NCI-H226 (cell line): ENCODE measurements around the gene CLDND1.

Source experiments
- DNase-seq: peaks from one replicate; pipeline ENCODE4 v3.0.0-alpha.2; 2015

CLDND1 gene

DNA sequence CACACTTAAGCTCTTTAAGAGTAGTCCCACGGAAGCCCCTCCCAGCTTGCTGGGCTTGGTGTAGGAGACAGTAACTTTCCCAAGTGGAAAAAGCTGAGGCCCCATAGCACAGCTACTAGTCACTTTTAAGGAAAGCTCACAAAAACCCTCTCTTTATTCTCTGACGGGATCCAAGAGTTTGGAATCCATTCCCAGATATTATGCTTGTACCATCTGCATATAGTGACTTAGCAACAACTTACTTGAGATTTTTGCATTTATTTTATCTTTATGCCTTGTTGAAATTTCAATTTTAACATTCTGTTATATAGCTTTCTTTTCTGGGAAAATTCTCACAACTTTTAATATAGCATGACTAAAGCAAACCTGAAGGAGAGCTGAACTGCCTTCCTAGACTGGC is 28.5 kb upstream of the CLDND1 start:
- no peak for DNase-seq

DNA sequence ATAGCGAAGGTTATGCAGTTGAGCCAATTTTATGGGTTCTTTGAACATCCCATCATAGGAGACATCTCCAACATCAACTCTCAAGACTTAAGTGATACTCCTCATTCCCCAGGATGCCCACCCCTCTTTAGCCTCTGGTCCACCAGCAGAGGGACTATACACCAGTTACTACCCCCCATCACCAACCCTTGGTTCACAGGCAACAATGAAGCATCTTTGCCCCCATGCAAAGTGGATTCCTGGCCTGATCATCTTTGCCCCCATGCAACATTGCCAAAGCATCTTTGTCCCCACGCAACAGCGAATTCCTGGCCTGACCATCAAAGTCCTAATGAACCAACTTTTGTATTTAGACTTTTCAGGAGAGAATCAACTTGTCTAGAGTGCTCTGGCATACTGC is 28.1 kb upstream of the CLDND1 start:
- DNase-seq = no peak

DNA sequence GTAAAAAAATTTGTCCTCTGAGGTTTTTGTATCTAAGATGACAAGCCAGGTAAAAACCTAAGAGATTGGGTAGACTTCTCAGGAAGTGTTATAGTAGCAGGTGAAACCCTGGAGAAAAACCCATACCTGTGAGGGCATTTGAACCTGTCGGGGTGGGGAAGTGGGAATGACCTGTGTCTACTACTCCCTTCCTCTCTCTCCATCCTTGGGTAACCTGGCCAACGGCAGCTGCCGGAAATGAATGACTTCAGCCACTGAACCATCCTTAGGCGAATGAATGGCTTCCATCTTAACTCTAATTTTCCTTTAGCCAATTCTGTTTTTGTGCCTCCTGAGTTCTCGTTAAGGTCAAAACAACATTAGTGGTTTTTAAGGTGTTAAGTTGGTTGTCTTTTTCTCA is 25.8 kb upstream of the CLDND1 start:
- DNase-seq = no peak

DNA sequence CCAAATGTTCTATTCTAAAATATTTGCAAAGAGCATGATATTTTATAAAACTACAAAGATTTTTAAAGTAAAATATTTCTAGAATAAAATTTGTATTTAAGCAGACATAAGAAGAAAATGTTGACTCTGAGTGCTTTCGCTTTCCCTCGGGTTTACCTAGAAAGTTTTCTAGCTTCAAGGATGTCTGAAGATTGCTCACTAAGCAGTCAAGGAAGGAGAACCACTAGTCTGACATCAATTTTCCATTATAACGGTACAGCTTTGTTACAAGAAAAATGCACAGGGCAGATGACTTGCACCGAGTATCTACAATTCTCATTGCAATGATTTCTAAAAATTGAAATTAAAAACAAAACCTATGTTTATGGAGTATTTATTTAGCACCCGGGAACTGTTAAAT is 23.2 kb upstream of the CLDND1 start:
- no peak for DNase-seq

DNA sequence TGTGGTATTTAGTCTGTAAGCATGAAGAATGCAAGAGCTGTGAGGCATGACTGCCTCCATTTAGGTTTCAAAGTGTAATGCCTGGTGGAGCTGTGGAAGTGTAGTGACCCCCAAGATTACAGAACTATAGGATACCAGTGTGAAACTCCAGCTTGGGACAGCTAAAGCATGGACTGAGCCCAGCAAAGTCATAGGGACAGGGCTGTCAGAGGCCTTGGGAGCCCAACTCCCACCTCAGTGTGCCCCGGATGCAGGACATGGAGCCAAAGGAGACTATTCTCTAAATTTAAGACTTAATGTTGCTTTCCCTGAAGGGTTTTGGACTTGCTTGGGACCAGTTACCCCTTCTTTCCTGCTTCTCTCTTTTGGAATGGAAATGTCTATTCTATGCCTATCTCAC is 19.9 kb upstream of the CLDND1 start:
- DNase-seq = no peak

DNA sequence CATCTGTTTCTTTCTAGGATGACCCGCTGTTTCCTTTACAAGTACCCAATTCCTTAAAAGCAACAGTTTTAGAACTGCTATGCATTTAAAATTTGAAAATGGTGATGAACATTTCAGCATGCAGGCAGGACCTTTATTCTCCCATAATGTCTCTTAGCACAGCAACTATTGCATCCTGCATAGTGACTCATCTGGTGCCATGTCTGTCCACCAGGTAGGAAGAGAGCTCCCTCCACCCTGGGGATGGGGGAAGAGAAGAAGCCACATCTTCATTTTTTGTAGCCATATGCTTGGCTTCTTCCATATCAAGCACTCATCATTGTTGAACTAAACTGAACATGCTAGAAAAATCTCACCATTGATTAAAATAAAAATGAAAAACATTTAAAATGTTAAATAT is 19.0 kb upstream of the CLDND1 start:
- DNase-seq = no peak

DNA sequence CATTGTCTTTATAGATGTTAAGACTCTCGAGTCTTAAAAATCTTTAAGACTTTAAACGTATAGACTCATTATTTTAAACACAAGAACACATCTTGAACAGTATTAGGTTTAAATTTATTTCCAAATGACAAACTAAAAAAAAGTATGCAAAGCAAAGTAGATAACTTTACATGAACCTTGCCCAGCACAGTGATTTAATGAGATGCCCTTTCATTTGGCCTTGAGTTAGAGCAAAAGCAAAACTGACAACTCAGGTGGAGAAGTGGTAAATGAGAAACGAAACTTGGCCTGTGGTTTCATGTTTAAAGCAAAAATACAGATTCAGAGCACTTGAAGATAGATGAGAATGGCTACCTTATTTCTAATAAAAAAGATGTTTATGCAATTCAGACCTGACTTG is 17.6 kb upstream of the CLDND1 start:
- DNase-seq = no peak

DNA sequence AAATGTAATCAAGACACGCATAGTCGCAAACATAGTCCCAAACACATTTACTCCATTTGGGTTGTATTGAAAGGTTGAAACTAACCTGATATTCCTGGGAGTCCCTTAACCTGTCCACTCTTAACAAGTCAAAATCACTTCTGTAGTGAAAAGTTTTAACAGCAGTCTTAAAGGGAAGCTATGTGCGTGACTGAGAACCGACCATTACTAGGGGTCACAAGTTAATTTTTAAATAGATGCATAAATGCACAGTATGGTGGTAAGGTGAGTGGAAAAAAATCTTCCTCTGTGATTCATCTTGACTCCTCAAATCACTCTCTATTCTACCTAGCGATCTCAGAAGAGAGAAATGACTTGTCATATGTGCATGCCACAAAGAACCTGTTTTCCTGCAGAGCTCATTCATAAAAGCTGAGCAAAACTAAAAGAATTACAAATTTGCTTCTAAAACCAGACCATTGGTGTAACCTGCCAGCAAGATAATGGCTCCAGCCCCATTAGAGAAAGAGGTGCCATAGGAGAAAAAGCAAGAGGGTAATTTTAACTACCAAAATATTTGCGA is 13.8 kb upstream of the CLDND1 start:
- DNase-seq = no peak

DNA sequence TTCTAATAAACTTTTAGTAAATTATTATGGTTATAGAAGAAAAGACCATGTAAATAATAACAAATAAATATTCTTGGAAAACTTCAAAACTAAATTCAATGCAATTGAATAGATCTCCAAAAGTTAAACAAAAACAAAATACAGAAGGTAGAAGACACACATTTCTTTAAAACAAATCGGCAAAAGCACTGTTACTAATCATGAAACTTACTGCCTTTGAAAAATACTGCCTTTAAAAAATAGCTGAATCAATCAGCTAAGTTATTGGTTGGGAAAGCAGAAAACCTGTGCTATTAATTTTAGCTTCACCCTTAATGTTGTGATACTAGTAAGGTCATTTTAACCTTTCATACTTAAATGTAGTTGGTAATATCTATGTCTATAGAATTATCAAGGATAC is 12.0 kb upstream of the CLDND1 start:
- DNase-seq = no peak

DNA sequence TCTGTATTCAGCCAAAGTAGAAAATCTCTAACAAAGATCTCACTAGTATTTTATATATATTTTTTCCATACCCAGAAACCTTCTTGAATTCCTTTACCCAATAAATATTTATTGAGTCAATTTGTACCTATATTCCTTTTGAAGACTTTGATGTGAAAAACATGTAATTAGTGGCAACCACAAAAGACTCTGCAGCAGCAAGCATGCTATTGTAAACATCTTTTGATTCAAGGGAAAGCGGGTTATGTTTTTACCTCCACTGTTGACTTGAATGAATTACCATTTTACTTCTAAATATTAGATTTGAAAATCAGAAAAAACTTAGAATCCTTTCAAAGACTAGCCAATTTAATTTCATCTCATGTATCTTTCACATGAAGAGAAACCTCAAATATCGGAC is 11.5 kb upstream of the CLDND1 start:
- DNase-seq = no peak

DNA sequence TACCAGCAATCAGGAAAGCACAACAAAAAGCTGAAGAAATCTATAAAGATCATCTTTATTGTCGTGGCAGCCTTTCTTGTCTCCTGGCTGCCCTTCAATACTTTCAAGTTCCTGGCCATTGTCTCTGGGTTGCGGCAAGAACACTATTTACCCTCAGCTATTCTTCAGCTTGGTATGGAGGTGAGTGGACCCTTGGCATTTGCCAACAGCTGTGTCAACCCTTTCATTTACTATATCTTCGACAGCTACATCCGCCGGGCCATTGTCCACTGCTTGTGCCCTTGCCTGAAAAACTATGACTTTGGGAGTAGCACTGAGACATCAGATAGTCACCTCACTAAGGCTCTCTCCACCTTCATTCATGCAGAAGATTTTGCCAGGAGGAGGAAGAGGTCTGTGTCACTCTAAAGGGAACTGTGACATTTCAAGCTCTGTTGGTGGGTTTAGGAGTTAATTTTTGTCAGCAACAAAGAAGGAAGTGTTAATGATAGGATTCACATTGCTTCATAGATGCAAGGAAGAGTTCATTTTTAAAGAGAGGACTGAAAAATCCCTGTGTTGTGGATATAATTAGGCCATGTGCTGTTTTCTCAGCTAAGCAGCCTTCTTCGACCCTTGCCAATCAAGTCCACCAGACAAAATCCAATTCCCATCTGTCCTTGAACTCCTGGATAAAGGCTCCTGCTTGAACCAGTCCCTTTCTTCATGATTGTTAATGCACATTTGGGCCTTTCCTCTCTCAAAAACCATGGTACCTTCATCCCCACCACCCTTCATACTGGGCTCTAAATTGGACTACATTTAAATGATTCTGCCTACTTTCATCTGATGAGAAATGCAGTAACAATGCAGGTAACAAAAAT is 10.2 kb upstream of the CLDND1 start:
- DNase-seq = no peak

DNA sequence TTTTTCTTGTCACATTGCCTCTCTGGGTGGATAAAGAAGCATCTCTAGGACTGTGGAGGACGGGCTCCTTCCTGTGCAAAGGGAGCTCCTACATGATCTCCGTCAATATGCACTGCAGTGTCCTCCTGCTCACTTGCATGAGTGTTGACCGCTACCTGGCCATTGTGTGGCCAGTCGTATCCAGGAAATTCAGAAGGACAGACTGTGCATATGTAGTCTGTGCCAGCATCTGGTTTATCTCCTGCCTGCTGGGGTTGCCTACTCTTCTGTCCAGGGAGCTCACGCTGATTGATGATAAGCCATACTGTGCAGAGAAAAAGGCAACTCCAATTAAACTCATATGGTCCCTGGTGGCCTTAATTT is 9.6 kb upstream of the CLDND1 start:
- DNase-seq = no peak

DNA sequence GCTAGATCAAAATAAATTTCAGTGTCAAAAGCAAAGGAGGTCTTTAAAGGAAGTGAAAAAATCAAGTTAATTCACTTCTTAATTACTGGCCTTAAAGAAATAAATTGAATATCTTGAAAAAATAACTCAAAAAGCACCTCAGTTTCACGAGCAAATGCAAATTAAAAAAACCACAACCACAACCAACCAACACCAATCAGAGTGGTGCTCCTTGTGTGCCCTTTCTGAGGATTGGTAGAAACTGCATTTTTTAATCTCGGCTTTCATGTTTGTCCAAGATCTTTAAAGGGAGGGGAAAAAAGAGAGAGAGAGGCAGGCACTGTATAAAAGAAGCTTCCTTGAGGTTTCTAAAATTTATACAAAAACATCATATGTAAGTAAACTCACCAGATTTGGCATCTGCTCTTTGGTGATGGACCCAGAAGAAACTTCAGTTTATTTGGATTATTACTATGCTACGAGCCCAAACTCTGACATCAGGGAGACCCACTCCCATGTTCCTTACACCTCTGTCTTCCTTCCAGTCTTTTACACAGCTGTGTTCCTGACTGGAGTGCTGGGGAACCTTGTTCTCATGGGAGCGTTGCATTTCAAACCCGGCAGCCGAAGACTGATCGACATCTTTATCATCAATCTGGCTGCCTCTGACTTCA is 9.0 kb upstream of the CLDND1 start, which contains the start of gene GPR15:
Gene GPR15, plus strand, starts transcription at position 357 of the 653 bp plus-strand sequence. Its CDS starts 56 bp downstream, at position 413.
- no peak for DNase-seq

DNA sequence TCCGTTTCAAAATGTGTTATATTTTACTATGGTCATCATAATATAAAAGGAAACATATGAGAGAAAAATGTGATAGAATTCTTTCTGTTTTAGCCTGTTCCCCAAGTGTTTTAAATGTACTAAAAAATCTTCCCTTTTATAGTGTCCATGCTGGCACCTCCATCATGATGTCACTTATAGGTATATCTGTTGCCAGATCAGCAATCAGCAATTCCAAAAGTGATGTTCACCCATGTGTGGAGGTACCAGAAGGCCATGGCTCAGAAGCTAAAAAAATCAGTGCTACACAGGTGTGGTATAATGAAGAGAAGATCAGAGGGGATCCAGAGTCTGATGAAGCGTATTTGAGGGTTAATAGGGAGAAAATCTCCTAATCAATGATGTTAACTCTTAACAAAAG is 8.0 kb upstream of the CLDND1 start:
- DNase-seq = no peak

DNA sequence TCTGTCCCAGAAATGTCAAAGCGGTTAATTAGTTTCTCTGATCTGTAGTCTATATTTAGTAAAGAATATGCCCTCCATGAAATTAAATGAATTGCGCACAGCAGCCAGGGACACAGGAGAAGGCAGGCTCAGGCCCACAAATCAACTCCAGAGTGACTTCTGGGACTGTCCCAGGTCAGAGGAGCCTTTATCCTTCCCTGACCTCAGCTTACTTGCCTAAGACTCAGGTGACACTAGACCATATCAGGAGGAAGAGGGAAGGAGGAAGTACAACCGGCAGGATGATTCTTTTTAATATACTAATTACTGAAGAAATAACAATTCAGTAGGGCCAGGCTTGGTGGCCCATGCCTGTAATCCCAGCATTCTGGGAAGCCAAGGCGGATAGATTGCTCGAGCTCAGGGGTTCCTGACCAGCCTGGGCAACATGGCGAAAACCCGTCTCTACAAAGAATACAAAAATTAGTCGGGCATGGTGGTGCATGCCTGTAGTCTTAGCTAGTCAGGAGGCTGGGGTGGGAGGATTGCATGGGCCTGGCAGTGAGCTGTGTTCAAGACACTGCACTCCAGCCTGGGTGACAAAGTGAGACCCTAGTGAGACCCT is 7.3 kb upstream of the CLDND1 start:
- no peak for DNase-seq

DNA sequence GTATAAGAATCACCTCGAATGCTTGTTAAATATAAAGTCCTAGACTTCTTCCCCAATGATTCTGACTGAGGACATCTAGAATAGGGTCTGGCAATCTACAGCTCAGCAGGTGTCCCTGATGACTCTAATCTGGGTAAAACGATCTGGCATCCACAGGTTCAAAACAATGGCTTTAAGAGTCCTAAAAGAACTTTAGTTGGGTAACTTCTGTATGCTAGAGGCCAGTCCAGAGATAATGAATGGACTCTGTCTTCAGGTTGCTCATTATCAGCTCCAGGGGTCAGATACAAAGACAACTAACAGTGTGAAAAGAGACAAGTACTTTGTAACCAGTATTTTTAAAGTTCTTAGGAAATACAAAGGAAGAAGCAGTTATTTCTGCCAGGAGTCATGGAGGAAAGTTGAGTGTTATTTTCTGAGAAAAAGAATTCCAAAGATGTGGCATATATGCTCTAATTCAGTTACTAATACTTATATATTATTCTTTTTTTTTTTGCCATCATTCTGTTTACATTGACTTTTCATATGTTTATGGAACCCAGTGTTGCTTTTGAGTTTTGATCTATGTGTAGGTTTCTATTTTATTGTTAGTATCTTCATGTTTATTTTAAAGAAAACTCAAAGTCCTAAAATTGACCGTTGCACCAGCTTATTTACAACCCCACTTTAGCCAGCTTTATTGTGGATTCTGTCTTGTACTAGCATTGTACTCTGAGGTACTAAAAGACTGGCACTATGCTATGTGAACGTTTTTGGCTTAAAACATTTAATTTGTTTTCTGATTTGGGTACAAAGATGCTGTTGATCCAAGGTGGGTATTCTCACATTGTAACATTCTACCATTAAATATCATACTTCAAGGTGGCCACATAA is 6.0 kb upstream of the CLDND1 start:
- no peak for DNase-seq

DNA sequence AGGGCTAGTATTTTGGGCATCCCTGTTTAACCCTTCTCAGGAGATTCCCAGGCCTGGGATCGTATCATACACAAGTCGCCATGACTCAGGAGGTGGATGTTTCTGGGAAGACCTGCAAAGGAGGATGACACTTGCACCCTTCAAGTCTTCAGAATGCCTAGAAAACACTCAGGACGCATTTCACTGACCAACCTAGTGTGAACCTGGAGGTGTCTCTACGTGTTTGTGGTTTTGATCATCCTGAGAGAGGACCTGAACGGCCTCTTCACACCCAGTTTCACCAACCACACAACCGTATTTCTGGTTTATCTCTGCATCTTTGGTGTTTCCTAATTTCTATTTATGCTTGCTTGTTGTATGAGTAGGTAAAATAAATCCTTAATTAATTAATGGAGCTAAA is 2.8 kb upstream of the CLDND1 start:
- no peak for DNase-seq

DNA sequence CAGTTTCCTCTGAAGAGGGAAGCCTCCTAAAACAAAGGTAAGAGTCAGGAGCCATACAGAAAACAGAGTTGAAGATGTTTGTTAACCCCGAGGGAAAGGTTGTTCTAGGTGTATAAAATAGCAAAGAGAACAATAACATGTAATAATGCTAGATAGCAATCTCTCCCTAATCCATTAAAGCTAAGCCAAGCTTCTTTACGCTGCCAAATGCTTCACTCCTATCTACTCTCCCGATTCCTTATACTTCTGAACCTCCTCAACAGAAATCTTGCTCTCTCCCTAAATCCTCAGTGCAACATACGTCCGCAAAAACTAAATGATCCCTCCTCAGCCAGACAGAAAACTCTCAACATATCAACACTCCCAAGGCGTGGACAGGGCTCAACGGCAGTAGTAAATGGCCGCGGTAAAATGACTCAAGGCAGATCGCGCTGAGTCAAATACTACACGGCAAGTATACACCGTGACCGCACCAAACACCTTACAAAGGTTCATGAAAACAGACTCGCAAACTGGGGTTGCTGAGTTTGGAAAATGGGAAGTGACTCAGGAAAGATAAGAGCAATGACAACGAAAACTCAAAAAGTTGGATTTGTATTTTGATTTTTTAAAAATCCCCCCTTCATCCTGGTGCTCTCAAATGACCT is 682 bp downstream of the CLDND1 start:
- DNase-seq = peak; percentile 69

DNA sequence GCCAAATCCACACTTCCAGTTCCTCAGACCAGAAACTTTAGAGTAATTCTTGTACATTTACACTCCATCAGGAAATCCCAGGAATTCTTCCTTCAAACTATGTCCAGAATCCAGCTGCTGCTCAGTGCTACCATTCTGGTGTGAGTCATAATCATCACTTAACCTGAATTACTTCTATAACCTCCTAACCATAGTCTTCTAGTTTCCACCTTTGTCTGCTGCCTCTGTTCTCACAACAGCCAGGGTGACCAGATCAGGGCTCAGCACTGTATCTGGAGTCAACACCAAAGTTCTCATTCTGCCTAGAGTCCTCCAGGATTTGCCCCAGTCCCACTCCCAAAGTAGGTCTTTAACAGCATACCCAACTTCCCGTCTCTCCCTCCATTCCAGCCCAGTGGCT is 3.4 kb downstream of the CLDND1 start:
- peak; percentile 11 for DNase-seq

DNA sequence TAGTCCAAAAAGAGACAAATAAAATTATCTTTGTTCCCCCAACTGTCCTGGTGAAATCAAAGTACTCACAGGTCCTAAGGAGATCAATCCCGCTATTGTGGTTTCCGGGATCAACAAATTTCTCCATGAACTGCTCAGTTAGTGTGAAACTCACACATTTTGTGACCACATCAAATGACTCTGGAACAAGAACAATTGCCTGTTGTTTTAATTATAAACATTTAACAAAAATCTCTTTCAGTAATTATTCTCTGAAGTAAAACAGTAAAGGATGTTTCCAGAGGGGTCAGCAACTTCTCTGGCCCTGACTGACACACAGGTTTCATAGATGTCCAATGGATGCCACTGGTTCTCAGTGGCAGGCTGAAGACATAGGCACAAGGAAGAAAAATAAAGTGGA is 3.9 kb downstream of the CLDND1 start:
- DNase-seq = no peak

DNA sequence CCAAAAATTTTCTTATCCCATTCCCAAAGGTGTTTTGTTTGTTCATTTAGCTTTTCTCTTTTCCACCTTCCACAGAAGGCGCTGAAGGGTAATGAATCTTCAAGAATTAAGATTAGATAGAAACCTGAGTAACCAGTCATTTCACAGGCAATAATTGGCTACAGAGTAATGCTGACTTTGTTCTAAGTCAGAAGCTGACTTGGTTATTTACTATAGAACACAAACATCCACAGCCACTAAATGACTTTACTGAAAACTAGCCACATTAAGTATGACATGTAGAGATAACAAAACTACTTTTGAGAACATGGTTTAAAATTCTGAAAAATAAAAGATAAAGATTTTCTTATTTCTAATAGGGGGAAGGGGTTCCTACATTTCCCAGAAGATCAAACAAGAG is 7.8 kb downstream of the CLDND1 start:
- no peak for DNase-seq

DNA sequence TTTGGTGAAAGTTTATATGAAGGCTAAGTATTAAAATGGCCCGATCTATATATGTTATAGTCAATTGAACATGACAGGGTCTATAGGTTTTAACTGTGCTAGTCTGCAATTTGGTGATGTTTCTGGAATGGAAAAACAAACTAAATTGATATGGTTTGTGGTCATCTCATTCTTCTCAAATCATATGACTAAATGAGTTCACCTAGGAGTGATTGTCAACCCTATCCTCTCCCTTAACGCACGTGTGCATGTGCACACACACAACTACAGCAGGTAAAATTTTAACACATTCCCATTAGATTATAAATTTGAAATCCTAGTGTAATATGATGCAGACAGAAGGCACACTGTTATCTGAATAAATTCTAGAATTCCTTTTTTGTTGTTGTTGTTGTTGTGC is 9.0 kb downstream of the CLDND1 start:
- no peak for DNase-seq
